ENCODE measurements around the gene DCAF8. TPM values are rescaled to one million over a fixed set of nuclear protein-coding genes. Genes with fewer than 3 reads are reported as not detected.

DCAF8 gene
- 41.2 to 58.7 TPM (median 53.4 TPM) in 5 replicates for total RNA-seq (2022; extraction: Qiagen RNA extraction; ENCODE audit: low read depth)

GRCh38 chr1:160261893-160262794, at the start of gene DCAF8:
Gene DCAF8 (minus strand): TSS chr1:160262549. CDS start chr1:160244008, 18,541 bp downstream.

DNA sequence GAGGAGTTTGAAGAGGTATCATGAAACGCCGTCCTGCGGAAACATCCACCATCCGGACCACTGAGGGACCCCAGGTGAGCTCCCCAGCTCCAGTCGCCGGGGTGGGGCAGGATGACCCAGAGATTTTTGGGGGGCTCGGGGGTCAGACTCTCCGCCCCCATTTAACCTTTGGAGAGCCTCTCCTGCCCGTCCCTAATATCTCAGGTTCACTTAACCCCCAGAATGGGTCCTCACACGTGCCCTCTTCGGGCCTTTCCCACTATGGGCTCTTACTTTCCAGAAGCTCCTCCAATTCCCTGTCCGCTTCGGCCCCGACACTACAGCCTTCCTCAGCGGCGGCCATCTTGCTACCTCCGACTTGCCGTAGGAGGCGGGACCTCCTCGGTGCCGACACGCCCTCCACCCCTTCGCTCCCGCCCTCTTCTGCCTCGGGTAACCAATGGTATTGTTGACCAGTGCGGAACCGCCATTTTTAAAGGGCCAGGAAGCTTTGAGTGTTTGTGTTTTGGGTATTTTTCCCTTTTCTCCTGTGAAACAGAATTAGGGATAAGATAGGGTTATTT, 22.5 kb upstream of the DCAF8 start, which contains the start of gene PEX19:
Gene PEX19, minus strand, starts transcription at position 352 of the 563 bp plus-strand sequence. Its CDS starts 9 bp downstream, at position 343.

DNA sequence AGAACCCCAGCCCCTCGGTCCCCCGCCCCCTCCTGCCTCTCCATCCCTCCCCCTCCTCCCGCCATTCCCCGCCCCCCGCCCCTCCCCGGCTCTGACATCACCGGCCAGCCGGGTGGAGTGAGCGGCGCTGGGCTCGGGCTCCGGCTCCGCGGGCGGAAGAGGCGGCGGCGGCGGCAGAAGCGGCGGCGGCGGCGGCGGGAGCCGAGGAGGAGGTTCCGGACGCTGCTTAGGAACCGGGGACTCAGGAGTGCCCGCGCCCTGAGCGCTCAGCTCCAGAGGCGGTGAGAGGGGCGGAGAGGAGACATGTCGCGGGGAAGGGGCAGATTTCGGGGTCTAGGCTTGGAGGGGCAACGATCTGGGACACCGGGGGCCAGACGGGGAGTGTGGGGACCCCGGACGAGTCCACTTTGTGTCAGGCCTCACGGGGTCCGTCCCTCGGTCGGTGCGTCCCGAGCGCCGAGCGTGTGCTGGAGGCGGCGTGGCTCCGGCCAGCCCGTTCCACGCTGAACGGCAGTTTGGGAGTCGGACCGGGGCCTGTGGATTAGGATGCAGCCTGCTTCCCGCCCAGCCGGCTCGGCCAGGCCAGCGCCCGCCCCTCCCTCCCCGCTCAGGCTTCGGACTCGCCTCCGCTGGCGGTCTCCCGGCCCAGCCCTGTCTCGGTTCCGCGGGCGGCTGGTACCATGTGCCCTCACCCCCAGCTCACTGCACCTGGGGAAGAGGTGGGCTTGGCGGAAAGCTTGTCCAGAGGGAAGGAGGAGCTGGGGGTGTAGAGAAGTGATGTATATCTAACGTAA, 56.9 kb downstream of the DCAF8 start, which contains the start of gene PEA15:
Gene PEA15, plus strand, starts transcription at position 143 of the 794 bp plus-strand sequence. CDS start 6,161 bp downstream, outside the sequence.

GRCh38 chr1:160189649-160190625, 72.4 kb downstream of the DCAF8 start, which contains the start of gene CASQ1:
Gene CASQ1 (plus strand): TSS chr1:160190575. CDS start chr1:160190752, 177 bp downstream.

Other genes with a start within 250 kb of the DCAF8 start
- 4.3 to 5.2 TPM (median 4.9 TPM) in 5 replicates for gene PIGM, start 230.6 kb downstream of the DCAF8 start, total RNA-seq (2022; extraction: Qiagen RNA extraction; ENCODE audit: low read depth)
- 0.02 TPM in 1 of 5 replicates, not detected in the others for gene KCNJ10, start 192.4 kb downstream of the DCAF8 start, total RNA-seq (2022; extraction: Qiagen RNA extraction; ENCODE audit: low read depth)
- not detected in 5 replicates for gene KCNJ9, start 181.0 kb downstream of the DCAF8 start, total RNA-seq (2022; extraction: Qiagen RNA extraction; ENCODE audit: low read depth)
- 6.4 to 9.9 TPM (median 8.2 TPM) in 5 replicates for gene IGSF8, start 163.9 kb downstream of the DCAF8 start, total RNA-seq (2022; extraction: Qiagen RNA extraction; ENCODE audit: low read depth)
- 0.02 to 0.06 TPM (median 0.03 TPM) in 3 of 5 replicates, not detected in the others for gene ATP1A2, start 146.8 kb downstream of the DCAF8 start, total RNA-seq (2022; extraction: Qiagen RNA extraction; ENCODE audit: low read depth)
- not detected in 5 replicates for gene ATP1A4, start 110.9 kb downstream of the DCAF8 start, total RNA-seq (2022; extraction: Qiagen RNA extraction; ENCODE audit: low read depth)
- gene CASQ1, start 72.0 kb downstream of the DCAF8 start, total RNA-seq (2022; extraction: Qiagen RNA extraction; ENCODE audit: low read depth), result not detected in 5 replicates
- gene PEA15, start 57.2 kb downstream of the DCAF8 start, total RNA-seq (2022; extraction: Qiagen RNA extraction; ENCODE audit: low read depth), result 190 to 235 TPM (median 206 TPM) in 5 replicates
- 21.2 to 30.0 TPM (median 26.3 TPM) in 5 replicates for gene PEX19, start 22.6 kb upstream of the DCAF8 start, total RNA-seq (2022; extraction: Qiagen RNA extraction; ENCODE audit: low read depth)
- 83.1 to 98.1 TPM (median 87.3 TPM) in 5 replicates for gene COPA, start 80.7 kb upstream of the DCAF8 start, total RNA-seq (2022; extraction: Qiagen RNA extraction; ENCODE audit: low read depth)
- gene NCSTN, start 80.8 kb upstream of the DCAF8 start, total RNA-seq (2022; extraction: Qiagen RNA extraction; ENCODE audit: low read depth), result 43.5 to 48.5 TPM (median 46.6 TPM) in 5 replicates
- gene NHLH1, start 104.5 kb upstream of the DCAF8 start, total RNA-seq (2022; extraction: Qiagen RNA extraction; ENCODE audit: low read depth), result 0.33 to 0.71 TPM (median 0.38 TPM) in 5 replicates
- 0.84 to 1.3 TPM (median 1.2 TPM) in 5 replicates for gene VANGL2, start 138.0 kb upstream of the DCAF8 start, total RNA-seq (2022; extraction: Qiagen RNA extraction; ENCODE audit: low read depth)